WI38 (cell line): ENCODE measurements around the gene LPIN1.

Experiments used
- H3K4me3 ChIP-seq: 2 replicates; pipeline ENCODE4 v1.5.1; 2011; ENCODE audit warnings: low read depth, mild to moderate bottlenecking, control low read depth, low read length
- CTCF ChIP-seq: IDR thresholded peaks from 2 replicates; pipeline ENCODE4 v1.5.1; 2012; ENCODE audit warnings: low read depth, mild to moderate bottlenecking, control low read depth, low read length

Gene LPIN1

DNA sequence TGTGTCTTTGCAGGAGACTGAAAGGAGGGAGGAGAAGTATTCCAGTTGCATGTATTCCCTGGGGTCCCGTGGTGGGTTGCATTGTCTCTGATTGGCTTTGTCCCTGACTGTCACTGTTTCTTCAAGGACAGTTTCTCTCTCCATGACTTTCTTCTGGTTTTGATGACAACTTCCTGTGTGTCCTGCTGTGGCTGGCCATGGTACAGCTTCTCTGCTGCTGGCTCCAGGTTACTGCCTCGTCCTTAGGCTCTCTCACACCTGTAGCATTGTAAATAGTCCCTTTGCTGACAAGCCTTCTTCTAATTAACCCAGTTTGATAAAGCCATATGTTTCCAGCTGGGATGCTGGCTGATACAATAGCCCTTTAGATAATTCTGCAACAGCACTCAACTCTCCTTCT is 129.0 kb downstream of the LPIN1 start:
- H3K4me3 ChIP-seq, result no peak overlapping the region
- no peak for TF ChIP-seq CTCF

DNA sequence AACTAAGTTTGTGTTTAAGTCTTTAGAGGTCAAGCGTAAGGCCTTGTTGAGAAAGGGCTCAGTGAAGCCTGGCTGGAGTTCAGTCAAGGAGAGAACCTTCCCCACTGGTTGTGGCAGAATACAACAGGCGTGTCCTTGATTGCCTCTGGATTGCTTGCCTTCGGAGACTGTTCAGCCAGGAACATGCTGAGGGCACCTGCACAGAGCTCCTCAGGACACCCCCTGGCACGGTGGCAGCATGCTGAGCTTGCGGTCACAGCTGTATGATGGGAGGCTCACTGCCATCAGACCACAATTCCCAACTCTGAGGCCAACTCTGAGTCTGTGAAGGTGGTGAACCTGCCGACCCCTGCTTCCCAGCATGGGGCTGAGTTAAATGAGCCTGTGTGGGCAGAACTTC is 130.0 kb downstream of the LPIN1 start:
- no peak overlapping the region for H3K4me3 ChIP-seq
- no peak for TF ChIP-seq CTCF

DNA sequence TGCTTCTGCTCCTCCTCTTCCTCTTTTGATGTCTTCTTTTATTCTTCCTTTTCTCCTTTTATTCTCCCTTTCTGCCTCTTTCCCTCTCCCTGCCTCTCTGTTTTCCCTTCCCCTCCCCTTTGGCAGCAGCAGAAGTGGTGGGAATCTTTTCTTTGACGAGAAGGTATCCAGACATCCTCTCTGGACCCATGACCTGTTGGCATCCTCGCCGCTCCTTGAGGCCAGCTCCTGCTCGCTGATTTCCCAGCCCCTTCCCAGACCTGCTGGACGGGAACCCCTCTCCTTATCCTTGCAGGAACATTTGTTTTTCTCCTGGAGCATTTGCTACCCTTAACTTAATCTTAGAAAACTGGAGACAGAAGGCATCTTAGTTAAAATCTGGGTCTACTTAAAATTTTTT is 130.5 kb downstream of the LPIN1 start:
- no peak for TF ChIP-seq CTCF
- no peak overlapping the region for H3K4me3 ChIP-seq
